ENCODE results near the gene RHBDD1. TPM values are rescaled to one million over a fixed set of nuclear protein-coding genes. Genes with fewer than 3 reads are reported as not detected.
"Not testable (repeated sequence)": the region's sequence is repeated elsewhere in the genome, so short reads cannot be mapped to it uniquely, and the experiment has no call there.

RHBDD1 gene
- total and polyA plus RNA-seq, 2 donors = 15.1 to 73.5 TPM

DNA sequence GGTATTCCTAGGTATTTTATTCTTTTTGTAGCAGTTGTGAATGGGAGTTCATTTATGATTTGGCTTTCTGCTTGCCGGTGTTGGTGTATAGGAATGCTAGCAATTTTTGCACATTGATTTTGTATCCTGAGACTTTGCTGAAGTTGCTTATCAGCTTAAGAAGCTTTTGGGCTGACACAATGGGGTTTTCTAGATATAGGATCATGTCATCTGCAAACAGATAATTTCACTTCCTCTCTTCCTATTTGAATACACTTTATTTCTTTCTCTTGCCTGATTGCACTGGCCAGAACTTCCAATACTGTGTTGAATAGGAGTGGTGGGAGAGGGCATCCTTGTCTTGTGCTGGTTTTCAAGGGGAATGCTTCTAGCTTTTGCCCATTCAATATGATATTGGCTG, 7.1 kb downstream of the RHBDD1 start:
- 97% methylated on average over 1 of the region's 1 CpG for WGBS
- not testable (repeated sequence) for H3K27ac ChIP-seq (ENCODE audit: low read depth); H3K4me1 ChIP-seq (ENCODE audit: insufficient read depth); H3K36me3 ChIP-seq (ENCODE audit: insufficient read depth); DNase-seq (ENCODE audit: extremely low spot score); H3K4me3 ChIP-seq (ENCODE audit: low read depth, low read length)

DNA sequence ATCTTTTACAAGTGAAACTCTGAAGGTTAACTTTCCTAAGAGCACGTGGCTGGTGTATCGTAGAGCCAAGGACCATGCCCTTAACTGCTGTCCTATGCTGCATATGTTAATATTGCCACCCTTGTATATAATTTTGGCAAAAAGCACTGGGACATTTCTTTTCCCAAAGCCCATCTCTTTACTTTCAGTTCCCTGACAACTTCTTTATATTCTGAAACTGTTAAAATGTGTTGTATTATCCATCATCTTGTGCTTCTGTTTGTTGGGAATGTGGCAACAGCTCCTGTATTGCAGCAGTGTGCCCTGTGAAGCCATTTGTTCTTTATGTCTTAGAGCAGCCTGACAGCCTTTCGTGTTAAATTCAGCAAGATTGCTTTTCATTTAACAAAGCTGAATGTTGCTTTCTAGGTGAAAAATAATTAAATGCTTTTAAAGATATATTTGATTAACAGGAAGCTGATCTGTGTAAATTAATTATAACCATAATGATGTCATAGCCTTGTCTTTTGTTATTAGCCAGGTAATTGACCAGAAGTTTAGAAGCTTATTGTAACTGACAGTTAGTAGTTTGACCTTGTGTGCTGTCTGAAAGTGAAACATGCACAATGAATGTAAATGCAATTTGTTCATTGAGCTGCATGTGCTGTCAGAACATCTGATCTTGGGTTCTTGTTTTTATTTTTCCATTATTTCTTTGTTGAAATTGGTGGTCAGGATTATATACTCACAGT, 9.7 kb downstream of the RHBDD1 start:
- 79% methylated on average over 3 of the region's 3 CpGs for WGBS
- Histone ChIP-seq H3K27ac (ENCODE audit: low read depth) (no peak overlapping the region), H3K4me3 (ENCODE audit: low read depth, low read length) (no peak overlapping the region), H3K36me3 (ENCODE audit: insufficient read depth) (no peaks in the 10 kb centered on the region), H3K4me1 (ENCODE audit: insufficient read depth) (no peaks in the 10 kb centered on the region)
- no peak for DNase-seq (ENCODE audit: extremely low spot score)

DNA sequence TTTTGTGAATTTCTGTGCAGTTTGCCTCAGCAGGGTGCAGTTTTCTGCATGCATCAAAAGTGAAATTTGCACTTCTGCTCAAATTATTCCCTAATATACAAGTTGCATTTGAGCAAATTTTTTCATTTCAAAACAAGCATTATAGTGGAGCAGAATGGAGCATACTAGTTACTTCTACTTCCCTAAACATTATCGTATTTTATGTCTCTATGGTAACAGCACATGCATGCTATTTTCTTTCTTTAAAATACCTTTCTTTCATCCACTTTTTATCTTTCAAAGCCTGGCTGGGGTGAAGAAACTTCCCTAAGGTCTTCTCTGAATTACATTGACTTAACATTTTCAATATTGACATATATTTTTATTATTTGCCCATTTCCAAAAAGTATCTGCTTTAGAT, 11.2 kb downstream of the RHBDD1 start:
- DNase-seq (ENCODE audit: extremely low spot score) = no peak
- Histone ChIP-seq H3K4me3 (ENCODE audit: low read depth, low read length) (no peak overlapping the region), H3K36me3 (ENCODE audit: insufficient read depth) (no peaks in the 10 kb centered on the region), H3K27ac (ENCODE audit: low read depth) (no peak overlapping the region), H3K4me1 (ENCODE audit: insufficient read depth) (no peaks in the 10 kb centered on the region)
- WGBS = 78% methylated on average over 1 of the region's 1 CpG

DNA sequence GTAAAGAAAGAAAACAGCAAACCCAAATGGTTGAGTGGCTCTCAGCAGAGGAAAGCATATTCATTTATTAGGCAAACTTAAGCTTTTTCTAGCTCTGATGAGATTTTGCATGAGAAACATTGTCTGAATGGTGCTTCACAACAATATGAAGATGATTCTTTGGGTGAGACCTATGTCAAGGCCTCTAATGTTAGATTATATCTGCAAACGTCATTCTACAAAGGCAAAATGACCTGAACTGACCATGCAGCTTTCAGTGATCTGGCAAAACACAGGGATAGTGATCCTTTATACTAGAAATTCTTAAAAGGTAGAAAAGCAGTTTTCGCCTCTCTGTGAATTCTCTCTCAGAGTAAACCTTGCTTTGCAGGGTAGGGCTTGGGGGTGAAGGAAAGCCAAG, 11.7 kb downstream of the RHBDD1 start:
- DNase-seq (ENCODE audit: extremely low spot score) = no peak
- Histone ChIP-seq H3K27ac (ENCODE audit: low read depth) (no peak overlapping the region), H3K4me3 (ENCODE audit: low read depth, low read length) (no peak overlapping the region), H3K36me3 (ENCODE audit: insufficient read depth) (no peaks in the 10 kb centered on the region), H3K4me1 (ENCODE audit: insufficient read depth) (no peaks in the 10 kb centered on the region)
- WGBS = 90% methylated on average over 2 of the region's 2 CpGs

DNA sequence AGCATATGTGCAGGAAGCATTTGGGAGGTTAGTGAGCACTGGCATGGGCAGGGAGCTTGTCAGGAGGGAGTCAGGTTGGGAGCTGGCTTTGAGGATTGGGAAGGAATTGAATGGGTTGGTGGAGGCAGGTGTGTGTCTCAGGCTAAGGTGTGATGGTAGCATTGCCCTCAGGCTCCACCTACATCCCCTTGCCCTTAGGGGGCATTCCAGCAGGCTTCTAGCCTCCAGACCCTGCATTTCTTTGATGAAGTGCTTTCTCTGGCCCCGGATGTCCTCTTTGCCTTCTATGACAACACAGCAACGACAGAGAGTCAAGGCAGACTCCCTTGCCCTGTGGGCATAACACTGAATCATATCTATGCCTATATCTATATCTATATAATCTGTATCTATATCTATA, 13.5 kb downstream of the RHBDD1 start:
- Histone ChIP-seq H3K27ac (ENCODE audit: low read depth) (no peak overlapping the region), H3K4me3 (ENCODE audit: low read depth, low read length) (no peak overlapping the region), H3K36me3 (ENCODE audit: insufficient read depth) (no peaks in the 10 kb centered on the region), H3K4me1 (ENCODE audit: insufficient read depth) (no peaks in the 10 kb centered on the region)
- 90% methylated on average over 2 of the region's 2 CpGs for WGBS
- DNase-seq (ENCODE audit: extremely low spot score) = no peak

DNA sequence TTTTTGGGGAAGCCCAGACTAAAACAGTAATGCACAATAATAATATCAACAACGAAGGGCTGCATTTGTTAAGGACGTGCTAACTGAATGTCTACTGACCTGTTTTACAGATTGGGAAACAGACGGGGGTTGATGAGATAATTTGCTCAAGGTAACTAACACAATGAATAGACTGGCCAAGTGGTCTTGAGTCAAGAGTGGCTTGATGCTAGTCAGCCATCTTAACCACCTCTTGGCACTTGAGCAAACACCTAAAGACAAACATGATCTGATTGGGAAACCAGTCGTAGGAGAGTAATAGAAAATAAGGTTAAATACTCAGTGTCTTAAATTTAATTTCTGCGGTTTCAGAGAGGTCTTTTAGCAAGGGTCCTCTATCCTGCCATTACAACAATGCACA, 14.2 kb downstream of the RHBDD1 start:
- no peak overlapping the region for H3K4me3 ChIP-seq (ENCODE audit: low read depth, low read length)
- H3K4me1 ChIP-seq (ENCODE audit: insufficient read depth) = no peaks in the 10 kb centered on the region
- no peaks in the 10 kb centered on the region for H3K36me3 ChIP-seq (ENCODE audit: insufficient read depth)
- DNase-seq (ENCODE audit: extremely low spot score) = no peak
- 93% methylated on average over 5 of the region's 5 CpGs for WGBS
- no peak overlapping the region for H3K27ac ChIP-seq (ENCODE audit: low read depth)

DNA sequence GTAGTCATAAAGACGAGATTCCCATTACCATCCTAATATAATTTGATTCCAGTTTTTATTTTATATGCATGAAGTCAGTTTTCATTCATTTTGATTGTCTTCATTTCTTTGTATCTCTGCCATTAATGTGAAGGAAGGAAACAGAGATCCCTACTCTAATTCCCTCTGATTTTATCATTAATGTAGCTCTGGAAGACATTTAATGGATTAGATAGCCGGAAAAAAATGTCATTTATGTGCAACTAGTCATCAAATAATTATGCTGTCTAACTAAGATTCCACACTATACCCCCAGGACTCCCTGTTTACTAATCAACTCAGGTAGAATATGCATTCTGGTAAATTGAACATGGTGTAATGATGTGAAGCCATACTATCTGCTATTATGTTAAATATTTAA, 19.9 kb downstream of the RHBDD1 start:
- no peak overlapping the region for H3K27ac ChIP-seq (ENCODE audit: low read depth)
- DNase-seq (ENCODE audit: extremely low spot score) = no peak
- no peaks in the 10 kb centered on the region for H3K4me1 ChIP-seq (ENCODE audit: insufficient read depth)
- H3K4me3 ChIP-seq (ENCODE audit: low read depth, low read length) = no peak overlapping the region
- WGBS = 81% methylated on average over 2 of the region's 2 CpGs
- H3K36me3 ChIP-seq (ENCODE audit: insufficient read depth) = no peaks in the 10 kb centered on the region

DNA sequence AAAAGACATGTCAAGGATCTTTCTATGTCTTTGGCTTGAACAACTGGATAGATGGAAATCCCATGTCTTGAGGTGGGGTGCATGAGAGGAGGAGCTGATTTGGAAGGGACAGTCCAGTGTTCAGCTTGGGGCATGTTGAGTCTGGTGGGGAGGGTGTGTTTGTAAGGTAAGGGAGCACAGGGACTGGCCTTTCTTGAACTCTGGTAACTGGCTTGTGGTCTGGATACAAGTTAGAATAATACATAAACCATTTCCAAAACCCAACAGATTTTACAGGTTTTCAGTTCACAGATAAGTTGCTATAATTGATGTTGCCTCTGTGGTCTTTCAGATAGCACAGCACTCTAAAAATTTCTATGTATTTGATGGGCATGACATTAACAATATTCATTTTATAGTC, 24.2 kb downstream of the RHBDD1 start:
- no peak for DNase-seq (ENCODE audit: extremely low spot score)
- no peaks in the 10 kb centered on the region for H3K36me3 ChIP-seq (ENCODE audit: insufficient read depth)
- no peak overlapping the region for H3K4me3 ChIP-seq (ENCODE audit: low read depth, low read length)
- no peak overlapping the region for H3K27ac ChIP-seq (ENCODE audit: low read depth)
- H3K4me1 ChIP-seq (ENCODE audit: insufficient read depth) = no peaks in the 10 kb centered on the region

DNA sequence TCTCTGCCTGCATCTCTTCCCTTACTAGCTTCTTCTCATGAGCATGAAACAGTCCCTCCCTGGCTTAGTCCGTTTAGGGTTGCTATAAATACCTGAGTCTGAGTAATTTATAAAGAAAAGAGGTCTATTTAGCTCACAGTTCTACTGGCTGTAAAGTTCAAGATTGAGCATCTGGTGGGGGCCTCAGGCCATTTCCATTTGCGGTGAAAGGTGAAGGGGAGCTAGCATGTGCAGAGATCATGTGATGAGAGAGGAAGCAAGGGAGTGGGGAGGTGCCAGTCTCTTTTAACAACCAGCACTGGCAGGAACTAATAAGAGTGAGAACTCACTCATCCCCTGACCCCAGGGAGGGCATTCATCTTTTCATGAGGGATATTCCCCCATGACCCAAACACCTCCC, 26.8 kb downstream of the RHBDD1 start:
- Histone ChIP-seq H3K4me1 (ENCODE audit: insufficient read depth) (no peaks in the 10 kb centered on the region), H3K27ac (ENCODE audit: low read depth) (no peak overlapping the region), H3K4me3 (ENCODE audit: low read depth, low read length) (no peak overlapping the region), H3K36me3 (ENCODE audit: insufficient read depth) (no peaks in the 10 kb centered on the region)
- 33% methylated on average over 2 of the region's 2 CpGs for WGBS
- no peak for DNase-seq (ENCODE audit: extremely low spot score)

DNA sequence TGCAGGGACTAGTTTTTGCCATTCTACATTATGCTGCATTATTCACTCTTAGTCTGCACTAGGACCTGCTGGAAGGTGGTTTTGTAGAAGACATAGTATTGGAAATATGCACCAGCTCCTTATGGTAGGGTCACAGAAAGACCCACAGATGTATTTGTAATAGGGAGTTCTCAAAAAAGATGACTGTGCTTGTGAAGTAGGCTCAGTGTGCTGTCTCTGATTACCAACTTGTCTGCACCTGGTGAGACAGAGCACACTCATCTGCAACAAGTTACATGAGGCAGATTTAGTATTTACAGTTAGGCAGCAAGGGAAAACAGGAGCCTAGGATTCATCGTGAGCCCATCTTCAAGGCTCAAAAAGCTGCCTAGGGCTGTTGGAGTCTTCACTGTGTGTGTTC, 29.4 kb downstream of the RHBDD1 start:
- no peak for DNase-seq (ENCODE audit: extremely low spot score)
- 95% methylated on average over 1 of the region's 1 CpG for WGBS

DNA sequence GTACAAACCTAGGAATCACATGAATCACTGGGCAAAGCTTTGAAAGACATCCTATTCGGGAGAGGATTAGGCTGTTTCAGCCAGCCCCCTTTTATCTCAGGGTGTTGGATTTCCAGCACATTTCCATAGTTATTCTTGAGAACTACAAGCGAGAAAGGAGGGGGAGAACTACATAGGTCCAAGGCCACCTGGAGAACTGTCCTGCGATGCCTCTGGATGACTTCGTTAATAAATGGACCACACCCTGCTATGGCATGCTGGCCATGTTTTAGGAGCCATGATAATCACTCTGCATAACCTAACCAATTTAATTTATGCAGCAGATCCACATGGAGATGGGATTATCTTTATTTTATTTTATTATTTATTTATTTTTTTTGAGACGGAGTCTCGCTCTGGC, 29.9 kb downstream of the RHBDD1 start:
- no peak overlapping the region for H3K27ac ChIP-seq (ENCODE audit: low read depth)
- no peak overlapping the region for H3K4me3 ChIP-seq (ENCODE audit: low read depth, low read length)
- no peaks in the 10 kb centered on the region for H3K4me1 ChIP-seq (ENCODE audit: insufficient read depth)
- 92% methylated on average over 6 of the region's 6 CpGs for WGBS
- no peak for DNase-seq (ENCODE audit: extremely low spot score)
- H3K36me3 ChIP-seq (ENCODE audit: insufficient read depth) = no peaks in the 10 kb centered on the region

More for the DNA sequence above, 29.4 kb downstream of the RHBDD1 start:
- no peaks in the 10 kb centered on the region for H3K4me1 ChIP-seq (ENCODE audit: insufficient read depth)
- H3K4me3 ChIP-seq (ENCODE audit: low read depth, low read length) = no peak overlapping the region
- no peaks in the 10 kb centered on the region for H3K36me3 ChIP-seq (ENCODE audit: insufficient read depth)
- H3K27ac ChIP-seq (ENCODE audit: low read depth) = no peak overlapping the region

DNA sequence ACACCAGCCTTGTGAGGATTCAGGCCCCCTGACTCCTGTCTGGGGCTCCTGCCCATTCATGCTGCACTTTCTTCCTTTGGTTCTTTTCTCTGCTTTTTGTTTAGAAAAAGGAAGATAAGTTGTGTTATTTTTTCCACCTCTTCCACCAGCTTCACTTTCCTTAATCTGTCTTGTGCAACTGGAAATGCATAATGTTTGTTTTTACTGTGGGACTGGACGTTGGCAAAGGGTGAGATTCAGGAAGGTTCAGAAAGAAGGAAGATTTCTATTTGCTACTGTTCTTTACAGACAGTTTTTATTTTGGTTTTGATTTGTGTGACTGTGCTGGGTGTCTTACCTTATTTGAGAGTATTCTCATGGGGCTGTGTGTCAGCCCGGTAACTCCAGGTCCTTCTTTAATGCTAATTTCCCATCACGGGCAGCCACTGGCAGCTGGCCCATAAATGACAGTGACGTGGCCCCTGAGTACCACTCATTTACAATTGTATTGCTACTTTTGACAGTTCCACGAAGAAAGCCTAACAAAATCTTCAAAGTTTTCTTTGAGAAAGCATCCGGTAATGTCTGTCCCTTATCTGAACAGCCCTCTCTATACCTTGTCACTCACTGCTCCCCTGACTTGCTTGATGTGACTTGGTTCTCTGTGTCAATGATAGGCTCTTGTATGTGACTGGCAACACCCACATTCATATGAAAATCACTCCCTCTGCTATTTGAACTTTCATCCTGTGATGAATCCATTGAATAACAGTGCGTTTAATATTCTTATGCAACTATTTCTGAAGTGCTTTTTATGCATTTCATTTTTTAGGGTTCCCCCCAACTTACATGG, 32.7 kb downstream of the RHBDD1 start:
- Histone ChIP-seq H3K27ac (ENCODE audit: low read depth) (no peak overlapping the region), H3K4me3 (ENCODE audit: low read depth, low read length) (no peak overlapping the region), H3K4me1 (ENCODE audit: insufficient read depth) (no peaks in the 10 kb centered on the region), H3K36me3 (ENCODE audit: insufficient read depth) (no peaks in the 10 kb centered on the region)
- WGBS = 71% methylated on average over 7 of the region's 7 CpGs
- no peak for DNase-seq (ENCODE audit: extremely low spot score)

DNA sequence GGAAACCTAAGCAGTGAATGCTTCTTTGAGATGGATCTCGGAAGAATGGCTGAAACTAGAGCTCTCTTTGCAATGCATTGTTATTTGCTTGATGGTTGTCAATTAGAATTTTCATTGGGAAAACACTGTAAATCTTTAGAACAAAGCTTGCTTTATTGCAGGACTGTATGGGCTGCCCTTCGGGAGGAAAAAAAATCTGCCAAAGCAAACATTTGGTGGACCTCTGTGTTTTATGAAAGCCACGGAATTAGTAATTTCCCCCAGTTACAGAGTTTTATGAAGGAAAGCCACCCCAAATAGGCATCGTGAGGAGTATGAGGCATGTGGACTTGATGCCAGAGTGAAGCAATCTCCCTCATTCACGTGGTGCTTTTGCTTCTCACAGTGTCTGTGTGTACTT, 33.5 kb downstream of the RHBDD1 start:
- WGBS = 71% methylated on average over 5 of the region's 5 CpGs
- H3K36me3 ChIP-seq (ENCODE audit: insufficient read depth) = no peaks in the 10 kb centered on the region
- H3K27ac ChIP-seq (ENCODE audit: low read depth) = no peak overlapping the region
- H3K4me3 ChIP-seq (ENCODE audit: low read depth, low read length) = no peak overlapping the region
- no peak for DNase-seq (ENCODE audit: extremely low spot score)
- no peaks in the 10 kb centered on the region for H3K4me1 ChIP-seq (ENCODE audit: insufficient read depth)

DNA sequence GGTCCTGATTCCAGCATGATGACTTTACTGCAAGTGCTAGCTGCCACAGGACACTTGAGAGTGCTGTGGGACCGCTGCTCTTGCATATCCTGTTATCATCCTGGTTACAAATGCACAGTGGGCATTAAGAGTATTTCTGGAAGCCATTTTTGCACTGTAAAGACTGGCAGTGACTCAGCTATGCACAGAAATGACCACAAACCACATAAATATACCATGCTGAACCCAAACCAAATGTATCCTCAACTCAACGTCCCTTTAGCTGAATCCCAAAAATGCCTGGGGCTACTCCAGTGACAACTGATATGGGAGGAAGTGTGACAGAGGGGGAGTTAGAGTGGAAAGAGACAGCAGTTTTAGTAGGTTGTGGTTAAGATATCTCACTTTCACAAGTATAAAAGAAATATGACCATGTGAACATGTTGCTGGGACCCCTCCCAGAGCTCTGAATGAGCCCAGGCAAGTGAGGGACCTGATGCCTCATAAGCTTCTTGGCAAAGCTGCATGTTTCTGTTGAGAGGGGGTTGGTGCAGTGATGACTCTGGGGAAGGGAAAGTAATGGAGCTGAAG, 37.3 kb downstream of the RHBDD1 start:
- H3K27ac ChIP-seq (ENCODE audit: low read depth) = no peak overlapping the region
- 71% methylated on average over 2 of the region's 2 CpGs for WGBS
- no peak overlapping the region for H3K4me3 ChIP-seq (ENCODE audit: low read depth, low read length)
- H3K36me3 ChIP-seq (ENCODE audit: insufficient read depth) = no peaks in the 10 kb centered on the region
- no peak for DNase-seq (ENCODE audit: extremely low spot score)
- no peaks in the 10 kb centered on the region for H3K4me1 ChIP-seq (ENCODE audit: insufficient read depth)

Data from urinary bladder (tissue), 4 donors.